HepG2 (cell line): ENCODE measurements around the gene VWA5B1. TPM values are rescaled to one million over a fixed set of nuclear protein-coding genes. Genes with fewer than 3 reads are reported as not detected.

Experiments
- ATAC-seq: fragments of 200-7000 bp; cut with Tn5 transposase; 3 replicates; pipeline ENCODE4 v1.9.1; 2020; ENCODE audit warnings: mild to moderate bottlenecking, moderate library complexity
- BruUV-seq: library from RNA; stranded (reverse); fragments of 400-500 nt; replicated peaks from 2 replicates; lab custom pipeline; 2021; lab: Mats Ljungman, UMichigan
- CTCF ChIA-PET: fragments of 300-600 bp; formaldehyde crosslinking; extraction: SDS; loops from one replicate; lab custom pipeline; 2021; ENCODE audit warnings: low total read pairs, inconsistent platforms, low intra/inter-chr PET ratio; lab: Yijun Ruan, JAX
- POLR2A ChIA-PET: fragments of 350-600 bp; sonication (Branson Sonifier 250); formaldehyde crosslinking; loops from one replicate; lab custom pipeline; 2020; ENCODE audit warnings: antibody characterized with exemption, inconsistent platforms; lab: Yijun Ruan, JAX
- DNase-seq: peaks from one replicate; pipeline ENCODE4 v3.0.0-alpha.2; 2015; ENCODE audit warnings: low spot score
- FAIRE-seq: peaks from 3 replicates; lab custom pipeline; 2011; peaks lifted over from hg19 to GRCh38; lab: Jason Lieb, UNC
- H2AFZ ChIP-seq: one replicate; pipeline ENCODE4 v1.6.1; 2011; ENCODE audit warnings: low read length, inconsistent platforms
- H3K27ac ChIP-seq: fragments of 300-600 bp; 3 replicates; pipeline ENCODE4 v1.8.0; 2011; ENCODE audit warnings: mixed run types, mild to moderate bottlenecking, mixed read lengths, low read length, inconsistent platforms; ENCODE audit not compliant: insufficient read depth; ENCODE audit errors: extremely low read length
- H3K27me3 ChIP-seq, 2 experiments: fragments of 200-600 bp in 1 of 2; 2 replicates in 1 of 2; 3 replicates in 1 of 2; pipeline versions ENCODE4 v1.6.0 to v1.8.0; 2011; ENCODE audit warnings: low read length in 2 of 2, mild to moderate bottlenecking in 2 of 2, moderate library complexity in 2 of 2, inconsistent platforms in 1 of 2; ENCODE audit not compliant: insufficient read depth in 2 of 2, control insufficient read depth in 1 of 2
- H3K36me3 ChIP-seq, 2 experiments: fragments of 200-600 bp in 1 of 2; replicated peaks in 1 of 2; 2 replicates in 1 of 2; 3 replicates in 1 of 2; pipeline versions ENCODE4 v1.5.1 to v1.8.0; 2011; ENCODE audit warnings: low read length in 2 of 2, inconsistent platforms in 1 of 2; ENCODE audit not compliant: insufficient read depth in 2 of 2, control insufficient read depth in 1 of 2
- H3K4me1 ChIP-seq: 2 replicates; pipeline ENCODE4 v1.5.1; 2012; ENCODE audit warnings: low read length, inconsistent platforms; ENCODE audit not compliant: insufficient read depth
- H3K4me2 ChIP-seq: 2 replicates; pipeline ENCODE4 v1.6.0; 2011; ENCODE audit warnings: low read depth, low read length, inconsistent platforms
- H3K4me3 ChIP-seq, 3 experiments: fragments of 200-600 bp in 1 of 3; sonication (generic), shearing (Covaris generic) in 1 of 3; replicated peaks in 1 of 3; 2 replicates each; pipeline ENCODE4 v1.5.1; 2011 to 2016; ENCODE audit warnings: low read length in 3 of 3, inconsistent platforms in 2 of 3, low read depth in 2 of 3, mild to moderate bottlenecking in 2 of 3, control low read depth in 1 of 3, mixed read lengths in 1 of 3; ENCODE audit not compliant: insufficient read depth in 1 of 3
- H3K79me2 ChIP-seq: one replicate; pipeline ENCODE4 v1.6.1; 2011; ENCODE audit warnings: low read length, inconsistent platforms; ENCODE audit not compliant: insufficient read depth
- H3K9ac ChIP-seq: 2 replicates; pipeline ENCODE4 v1.6.0; 2011; ENCODE audit warnings: mild to moderate bottlenecking, low read depth, low read length, inconsistent platforms; ENCODE audit not compliant: insufficient read depth
- H3K9me3 ChIP-seq: 2 replicates; pipeline ENCODE4 v1.5.1; 2012; ENCODE audit warnings: mild to moderate bottlenecking, low read length
- H4K20me1 ChIP-seq: 2 replicates; pipeline ENCODE4 v1.6.0; 2011; ENCODE audit warnings: inconsistent platforms, mild to moderate bottlenecking, low read length, moderate library complexity; ENCODE audit not compliant: insufficient read depth
- HDAC6 ChIP-seq: fragments of 200-600 bp; sonication (generic); IDR thresholded peaks from 2 replicates; pipeline ENCODE4 v1.7.0; 2017; ENCODE audit warnings: mild to moderate bottlenecking, antibody characterized with exemption, low read length, low read depth
- KDM5B ChIP-seq: sonication (generic); formaldehyde crosslinking; IDR thresholded peaks from 2 replicates; pipeline ENCODE4 v1.4.0; 2020; ENCODE audit warnings: missing genetic modification reagents, mild to moderate bottlenecking, borderline replicate concordance
- NFE2L1 ChIP-seq: sonication (generic); formaldehyde crosslinking; IDR thresholded peaks from 2 replicates; pipeline ENCODE4 v1.4.0; 2020; ENCODE audit warnings: missing genetic modification reagents, mild to moderate bottlenecking, borderline replicate concordance
- PTBP1 ChIP-seq: fragments of 200-400 bp; formaldehyde crosslinking; IDR thresholded peaks from 2 replicates; pipeline ENCODE4 v1.6.1; 2018; ENCODE audit warnings: low read length, low read depth; ENCODE audit not compliant: poor library complexity, severe bottlenecking
- ZBTB25 ChIP-seq: IDR thresholded peaks from 2 replicates; pipeline ENCODE4 v1.6.1; 2018; ENCODE audit warnings: missing genetic modification reagents
- ZBTB26 ChIP-seq: IDR thresholded peaks from 2 replicates; pipeline ENCODE4 v1.6.1; 2016; ENCODE audit warnings: missing compliant biosample characterization, missing genetic modification reagents, borderline replicate concordance
- ZMAT3 ChIP-seq: sonication (generic); formaldehyde crosslinking; conservative IDR thresholded peaks from 2 replicates; pipeline ENCODE4 v1.7.0; 2021; ENCODE audit warnings: missing genetic modification reagents
- ZNF570 ChIP-seq: sonication (generic); formaldehyde crosslinking; IDR thresholded peaks from 2 replicates; pipeline ENCODE4 v1.4.0; 2020; ENCODE audit warnings: mild to moderate bottlenecking, missing genetic modification reagents, borderline replicate concordance
- ZNF652 ChIP-seq: IDR thresholded peaks from 2 replicates; pipeline ENCODE4 v1.6.1; 2016; ENCODE audit warnings: low read depth, borderline replicate concordance
- ZNF850 ChIP-seq: sonication (generic); formaldehyde crosslinking; conservative IDR thresholded peaks from 2 replicates; pipeline ENCODE4 v1.9.0; 2021; ENCODE audit warnings: mild to moderate bottlenecking, missing genetic modification reagents
- ZNF878 ChIP-seq: sonication (generic); formaldehyde crosslinking; IDR thresholded peaks from 2 replicates; pipeline ENCODE4 v1.8.1; 2023; ENCODE audit warnings: mild to moderate bottlenecking, missing genetic modification reagents, moderate library complexity
- WGBS: methylation state at CpG from one replicate; pipeline ENCODE4 v1.1.6; 2017; ENCODE audit warnings: low lambda C conversion rate; 5-methylcytosine and 5-hydroxymethylcytosine counted together
- in situ Hi-C: cut with HindIII; loops from 2 replicates; pipeline ENCODE4 v1.10.0; 2017; ENCODE audit warnings: low pct_unique_long_range_greater_than_20kb; ENCODE audit not compliant: extremely low pct_ligation_motif_present
- intact Hi-C: fragments of 100-400 bp; cut with micrococcal nuclease; formaldehyde crosslinking; loops from one replicate; pipeline ENCODE4 v1.10.0; 2022; ENCODE audit not compliant: unreplicated experiment
- polyA plus RNA-seq, 8 experiments: library from polyadenylated mRNA; depleted of rRNA in 3 of 8; stranded (reverse) in 7 of 8; unstranded in 1 of 8; fragments of >200 nt; fragmentation: Illumina TruSeq in 4 of 8; extraction: Trizol in 4 of 8; gene quantifications; 2 replicates each; pipeline versions ENCODE4 v1.2.1 to v1.2.3, GENCODE V29; 2011 to 2016; ENCODE audit warnings: low read depth in 4 of 8, missing spikeins in 1 of 8, mixed read lengths in 1 of 8; ENCODE audit not compliant: insufficient read depth in 1 of 8
- total RNA-seq, 5 experiments: library from RNA; depleted of rRNA; stranded (reverse); fragments of >200 nt; fragmentation: Illumina TruSeq; extraction: Trizol; gene quantifications; 2 replicates each; pipeline ENCODE4 v1.2.3, GENCODE V29; 2016; ENCODE audit warnings: low read depth in 1 of 5
- TF ChIP-seq, protein P1 (sequence below): sonication (generic); formaldehyde crosslinking; IDR thresholded peaks from 2 replicates; pipeline ENCODE4 v1.4.0; 2020; ENCODE audit warnings: missing genetic modification reagents
- TF ChIP-seq, protein P2 (sequence below): sonication (generic); formaldehyde crosslinking; IDR thresholded peaks from 2 replicates; pipeline ENCODE4 v1.5.0; 2020; ENCODE audit warnings: mild to moderate bottlenecking, missing genetic modification reagents

The VWA5B1 gene
- total and polyA plus RNA-seq, 2 of the 13 experiments (the other 11 are each of a cell fraction or from before 2014, with no cell fraction given) = not detected

- no peaks in the 10 kb centered on the region for H4K20me1 ChIP-seq
- peaks cover 16% of the 10 kb centered on the region for H3K4me1 ChIP-seq
- ChIA-PET CTCF (no interaction called here), POLR2A (no interaction called here)
- no TSS peak for BruUV-seq
- no peak overlapping the region for H3K9ac ChIP-seq
- 23% methylated on average over 9 of the region's 9 CpGs for WGBS
- H3K9me3 ChIP-seq = no peaks in the 10 kb centered on the region
- no peak overlapping the region for H2AFZ ChIP-seq
- intact Hi-C loops = no loop called here
- H3K27ac ChIP-seq = no peak overlapping the region
- FAIRE-seq (no peak), DNase-seq (no peak), ATAC-seq (no peak)
- H3K27me3 ChIP-seq = peaks cover 0 to 53% of the 10 kb centered on the region in 2 experiments; a peak in 4 of 5 replicates
- H3K79me2 ChIP-seq = no peaks in the 10 kb centered on the region
- no peak overlapping the region for H3K4me2 ChIP-seq
- H3K36me3 ChIP-seq = no peaks in the 10 kb centered on the region
- no peak overlapping the region for H3K4me3 ChIP-seq
- in situ Hi-C loops = no loop called here
- TF ChIP-seq ZBTB25 = no peak
- no peak for TF ChIP-seq KDM5B (CRISPR knock-in tag)
- TF ChIP-seq ZNF878 (CRISPR knock-in tag) = no peak
- TF ChIP-seq, protein P1, sequence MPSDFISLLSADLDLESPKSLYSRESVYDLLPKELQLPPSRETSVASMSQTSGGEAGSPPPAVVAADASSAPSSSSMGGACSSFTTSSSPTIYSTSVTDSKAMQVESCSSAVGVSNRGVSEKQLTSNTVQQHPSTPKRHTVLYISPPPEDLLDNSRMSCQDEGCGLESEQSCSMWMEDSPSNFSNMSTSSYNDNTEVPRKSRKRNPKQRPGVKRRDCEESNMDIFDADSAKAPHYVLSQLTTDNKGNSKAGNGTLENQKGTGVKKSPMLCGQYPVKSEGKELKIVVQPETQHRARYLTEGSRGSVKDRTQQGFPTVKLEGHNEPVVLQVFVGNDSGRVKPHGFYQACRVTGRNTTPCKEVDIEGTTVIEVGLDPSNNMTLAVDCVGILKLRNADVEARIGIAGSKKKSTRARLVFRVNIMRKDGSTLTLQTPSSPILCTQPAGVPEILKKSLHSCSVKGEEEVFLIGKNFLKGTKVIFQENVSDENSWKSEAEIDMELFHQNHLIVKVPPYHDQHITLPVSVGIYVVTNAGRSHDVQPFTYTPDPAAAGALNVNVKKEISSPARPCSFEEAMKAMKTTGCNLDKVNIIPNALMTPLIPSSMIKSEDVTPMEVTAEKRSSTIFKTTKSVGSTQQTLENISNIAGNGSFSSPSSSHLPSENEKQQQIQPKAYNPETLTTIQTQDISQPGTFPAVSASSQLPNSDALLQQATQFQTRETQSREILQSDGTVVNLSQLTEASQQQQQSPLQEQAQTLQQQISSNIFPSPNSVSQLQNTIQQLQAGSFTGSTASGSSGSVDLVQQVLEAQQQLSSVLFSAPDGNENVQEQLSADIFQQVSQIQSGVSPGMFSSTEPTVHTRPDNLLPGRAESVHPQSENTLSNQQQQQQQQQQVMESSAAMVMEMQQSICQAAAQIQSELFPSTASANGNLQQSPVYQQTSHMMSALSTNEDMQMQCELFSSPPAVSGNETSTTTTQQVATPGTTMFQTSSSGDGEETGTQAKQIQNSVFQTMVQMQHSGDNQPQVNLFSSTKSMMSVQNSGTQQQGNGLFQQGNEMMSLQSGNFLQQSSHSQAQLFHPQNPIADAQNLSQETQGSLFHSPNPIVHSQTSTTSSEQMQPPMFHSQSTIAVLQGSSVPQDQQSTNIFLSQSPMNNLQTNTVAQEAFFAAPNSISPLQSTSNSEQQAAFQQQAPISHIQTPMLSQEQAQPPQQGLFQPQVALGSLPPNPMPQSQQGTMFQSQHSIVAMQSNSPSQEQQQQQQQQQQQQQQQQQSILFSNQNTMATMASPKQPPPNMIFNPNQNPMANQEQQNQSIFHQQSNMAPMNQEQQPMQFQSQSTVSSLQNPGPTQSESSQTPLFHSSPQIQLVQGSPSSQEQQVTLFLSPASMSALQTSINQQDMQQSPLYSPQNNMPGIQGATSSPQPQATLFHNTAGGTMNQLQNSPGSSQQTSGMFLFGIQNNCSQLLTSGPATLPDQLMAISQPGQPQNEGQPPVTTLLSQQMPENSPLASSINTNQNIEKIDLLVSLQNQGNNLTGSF = no peak
- TF ChIP-seq ZBTB26 = no peak
- TF ChIP-seq PTBP1 = no peak
- no peak for TF ChIP-seq NFE2L1 (CRISPR knock-in tag)
- no peak for TF ChIP-seq ZNF850
- no peak for TF ChIP-seq ZNF652 (CRISPR knock-in tag)
- TF ChIP-seq, protein P2, sequence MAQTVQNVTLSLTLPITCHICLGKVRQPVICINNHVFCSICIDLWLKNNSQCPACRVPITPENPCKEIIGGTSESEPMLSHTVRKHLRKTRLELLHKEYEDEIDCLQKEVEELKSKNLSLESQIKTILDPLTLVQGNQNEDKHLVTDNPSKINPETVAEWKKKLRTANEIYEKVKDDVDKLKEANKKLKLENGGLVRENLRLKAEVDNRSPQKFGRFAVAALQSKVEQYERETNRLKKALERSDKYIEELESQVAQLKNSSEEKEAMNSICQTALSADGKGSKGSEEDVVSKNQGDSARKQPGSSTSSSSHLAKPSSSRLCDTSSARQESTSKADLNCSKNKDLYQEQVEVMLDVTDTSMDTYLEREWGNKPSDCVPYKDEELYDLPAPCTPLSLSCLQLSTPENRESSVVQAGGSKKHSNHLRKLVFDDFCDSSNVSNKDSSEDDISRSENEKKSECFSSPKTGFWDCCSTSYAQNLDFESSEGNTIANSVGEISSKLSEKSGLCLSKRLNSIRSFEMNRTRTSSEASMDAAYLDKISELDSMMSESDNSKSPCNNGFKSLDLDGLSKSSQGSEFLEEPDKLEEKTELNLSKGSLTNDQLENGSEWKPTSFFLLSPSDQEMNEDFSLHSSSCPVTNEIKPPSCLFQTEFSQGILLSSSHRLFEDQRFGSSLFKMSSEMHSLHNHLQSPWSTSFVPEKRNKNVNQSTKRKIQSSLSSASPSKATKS (CRISPR knock-in tag) = no peak
- no peak for TF ChIP-seq ZNF570 (CRISPR knock-in tag)
- no peak for TF ChIP-seq ZMAT3
- no peak for TF ChIP-seq HDAC6
Measured at GRCh38 chr1:20355828-20356735, 65.4 kb downstream of the VWA5B1 start.
